CD4-positive, alpha-beta T cell treated with Interleukin-12 subunit alpha and Interleukin-12 subunit beta, for 1 hour (primary cell): ENCODE measurements around the gene CHST3.
"Not testable (repeated sequence)": the region's sequence is repeated elsewhere in the genome, so short reads cannot be mapped to it uniquely, and the experiment has no call there.

Experiments used
- DNase-seq: peaks from one replicate; pipeline ENCODE4 v3.0.0-alpha.2; 2020

CHST3 gene

DNA sequence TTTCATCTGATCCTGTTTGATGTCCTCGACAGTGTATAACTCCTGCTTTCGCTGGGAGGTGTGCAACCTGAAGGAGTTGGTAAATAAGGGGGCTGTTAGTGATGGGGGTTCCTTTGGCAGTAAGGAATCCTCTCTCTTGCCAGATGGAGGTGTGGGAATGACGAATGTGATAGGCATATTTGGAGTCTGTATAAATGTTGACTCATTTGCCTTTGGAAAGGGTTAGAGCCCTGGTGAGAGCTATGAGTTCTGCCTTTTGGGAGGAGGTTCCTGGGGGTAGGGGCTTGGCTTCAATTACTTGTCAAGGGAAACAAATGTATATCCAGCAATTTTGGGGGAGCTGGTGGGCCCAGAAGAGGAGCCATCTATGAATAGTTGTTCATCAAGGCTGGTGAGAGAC, 11.4 kb upstream of the CHST3 start:
- no peak for DNase-seq

DNA sequence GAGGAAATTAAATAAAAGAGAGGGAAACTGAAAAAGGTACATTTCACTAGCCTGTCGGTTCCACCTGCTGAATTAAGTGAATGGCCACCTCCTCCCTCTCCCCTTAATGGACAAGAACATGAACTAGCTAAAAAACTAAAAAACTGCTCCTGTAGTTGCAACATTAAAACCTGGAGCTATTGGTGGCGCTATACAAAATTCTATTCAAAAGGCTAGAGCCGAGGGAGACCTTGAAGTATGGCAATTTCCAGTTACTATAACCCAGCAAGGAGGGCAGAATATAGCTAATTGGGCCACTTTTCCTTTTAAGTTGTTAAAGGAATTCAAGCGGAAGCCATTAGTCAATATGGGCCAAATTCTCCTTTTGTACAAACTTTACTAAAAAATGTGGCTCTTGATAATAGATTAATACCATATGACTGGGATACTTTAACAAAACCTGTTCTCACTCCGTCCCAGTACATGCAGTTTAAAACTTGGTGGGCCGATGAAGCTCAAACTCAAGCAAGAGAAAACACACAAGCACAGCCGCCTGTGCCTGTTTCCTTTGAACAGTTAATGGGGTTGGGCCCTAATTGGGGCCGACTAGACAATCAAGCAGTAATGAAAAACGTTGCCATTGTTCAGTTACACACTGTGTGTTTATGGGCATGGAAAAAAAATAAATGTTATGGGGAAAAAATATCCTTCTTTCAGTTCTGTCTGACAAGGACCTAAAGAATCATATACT, 6.5 kb upstream of the CHST3 start:
- no peak for DNase-seq

DNA sequence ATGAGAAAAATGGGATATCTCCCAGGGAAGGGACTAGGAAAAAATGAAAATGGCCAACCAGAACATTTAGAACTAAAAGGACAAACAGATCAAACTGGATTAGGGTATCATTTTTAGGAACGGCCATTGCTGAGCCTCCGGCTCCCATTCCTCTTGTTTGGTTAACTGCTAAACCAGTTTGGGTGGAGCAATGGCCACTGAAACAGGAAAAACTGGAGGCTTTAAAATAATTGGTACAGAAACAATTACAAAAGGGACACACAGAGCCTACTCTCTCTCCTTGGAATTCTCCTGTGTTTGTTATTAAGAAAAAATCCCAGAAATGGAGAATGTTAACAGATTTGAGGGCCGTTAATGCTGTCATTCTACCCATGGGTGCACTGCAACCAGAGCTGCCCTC, 4.7 kb upstream of the CHST3 start:
- DNase-seq, result no peak

DNA sequence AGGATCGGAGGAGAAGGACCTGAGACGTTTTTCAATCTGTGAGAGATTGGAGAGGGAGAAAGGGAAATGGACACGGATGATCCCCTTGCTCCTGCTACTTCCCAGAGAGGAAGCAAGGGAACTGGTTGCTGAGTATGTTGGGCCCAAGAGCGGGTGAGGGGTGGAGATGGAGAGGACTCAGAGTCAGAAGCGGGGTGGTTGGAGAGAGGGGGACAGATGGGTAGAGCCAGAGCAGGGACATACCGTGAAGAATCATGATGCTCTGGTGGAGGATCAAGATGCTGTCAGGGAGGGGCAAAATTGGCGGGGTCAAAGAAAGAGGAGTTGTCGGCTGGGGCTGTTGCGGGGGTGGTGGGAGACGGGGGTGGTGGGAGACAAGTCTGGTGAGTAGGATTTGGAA, 2.4 kb upstream of the CHST3 start:
- no peak for DNase-seq

DNA sequence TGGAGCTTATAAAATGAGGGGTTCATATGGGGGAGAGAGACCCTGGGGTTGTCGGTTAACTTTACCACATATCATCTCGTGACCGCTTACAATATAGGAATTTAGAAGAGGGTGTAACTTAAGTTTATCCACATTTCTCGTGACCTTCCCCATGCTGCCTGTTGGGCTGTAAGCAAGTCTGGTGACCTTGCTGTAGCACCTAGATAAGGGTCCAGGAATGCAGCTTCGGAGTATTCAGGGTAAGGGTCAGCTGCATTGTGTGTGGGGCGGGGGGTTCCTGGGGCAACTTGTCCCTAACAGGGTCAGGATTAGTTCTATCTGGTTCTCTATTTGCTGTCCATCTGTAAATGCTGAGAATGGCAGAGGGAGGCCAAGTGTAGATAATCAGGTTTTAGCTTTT, 1.3 kb upstream of the CHST3 start:
- no peak for DNase-seq

DNA sequence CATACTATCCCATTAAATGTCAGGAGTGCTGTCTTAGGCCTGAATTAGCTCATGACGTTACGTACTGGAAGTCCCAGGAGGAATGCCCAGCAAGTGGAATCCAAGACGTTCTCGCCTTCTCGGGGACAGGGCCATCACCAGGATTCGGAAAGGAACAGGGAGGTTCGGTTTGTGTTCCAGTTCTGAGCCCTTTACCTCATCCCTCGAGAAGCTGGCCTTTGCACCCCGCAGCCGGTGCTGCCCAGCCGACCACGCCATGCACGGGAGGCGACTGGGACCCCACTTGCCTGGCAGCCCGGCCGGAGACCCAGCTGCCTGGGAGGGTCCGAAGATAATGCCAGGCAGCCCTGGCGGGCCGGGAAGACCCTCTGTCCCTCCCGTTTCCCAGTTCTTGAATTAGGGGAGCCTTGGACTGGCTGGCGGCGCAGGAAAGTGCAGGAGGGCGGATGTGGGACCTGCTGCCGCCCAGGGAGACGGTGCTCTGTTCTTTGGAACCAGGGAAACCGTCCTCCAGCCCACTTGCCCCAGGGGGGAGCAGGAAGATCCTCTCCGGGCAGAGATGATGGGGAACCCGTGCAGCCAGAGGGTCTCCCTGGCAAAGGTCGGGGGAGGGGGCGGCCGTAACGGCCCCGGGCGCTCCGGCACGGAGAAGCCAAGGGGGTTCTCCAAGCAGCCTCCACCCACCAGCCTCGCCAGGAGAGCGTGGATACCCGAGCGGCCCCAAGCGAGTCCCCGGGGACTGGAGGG, 671 bp upstream of the CHST3 start:
- no peak for DNase-seq

DNA sequence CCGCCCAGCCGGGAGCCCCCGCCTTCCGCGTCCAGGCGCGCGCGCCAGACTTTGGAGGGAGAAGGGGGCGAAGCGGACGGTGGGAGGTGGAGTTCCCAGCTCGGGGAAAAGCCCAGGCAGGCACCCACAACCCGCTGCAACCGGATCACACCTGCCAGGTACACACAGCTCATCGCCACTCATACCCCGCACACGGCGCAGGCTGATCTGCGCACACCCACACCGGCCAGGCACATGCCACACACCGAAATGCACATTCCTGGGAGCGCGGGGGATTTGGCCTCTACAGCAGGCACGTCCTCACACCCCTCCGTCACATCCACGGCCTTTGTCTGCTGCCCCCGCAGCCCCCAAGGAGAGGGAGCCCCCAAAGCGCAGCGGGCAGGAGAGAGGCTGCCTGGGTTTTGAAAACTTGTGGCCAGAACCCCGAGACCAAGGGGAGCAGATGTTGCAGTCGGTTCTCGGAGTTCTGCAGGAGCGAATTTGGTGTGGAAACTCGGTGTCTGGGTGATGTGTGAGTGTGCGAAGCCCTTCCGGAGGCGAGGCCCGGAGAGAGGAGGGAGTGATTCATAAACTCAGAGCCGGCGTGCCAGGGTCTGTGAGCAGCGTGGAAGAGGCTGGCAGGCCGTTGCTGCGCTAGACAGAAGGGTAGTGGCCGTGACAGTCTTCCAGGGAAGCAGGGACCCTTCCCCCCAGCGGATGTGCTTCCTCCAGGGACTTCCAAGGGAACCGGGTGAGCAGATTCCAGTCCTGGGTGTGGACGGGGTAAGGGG, 734 bp downstream of the CHST3 start:
- no peak for DNase-seq

DNA sequence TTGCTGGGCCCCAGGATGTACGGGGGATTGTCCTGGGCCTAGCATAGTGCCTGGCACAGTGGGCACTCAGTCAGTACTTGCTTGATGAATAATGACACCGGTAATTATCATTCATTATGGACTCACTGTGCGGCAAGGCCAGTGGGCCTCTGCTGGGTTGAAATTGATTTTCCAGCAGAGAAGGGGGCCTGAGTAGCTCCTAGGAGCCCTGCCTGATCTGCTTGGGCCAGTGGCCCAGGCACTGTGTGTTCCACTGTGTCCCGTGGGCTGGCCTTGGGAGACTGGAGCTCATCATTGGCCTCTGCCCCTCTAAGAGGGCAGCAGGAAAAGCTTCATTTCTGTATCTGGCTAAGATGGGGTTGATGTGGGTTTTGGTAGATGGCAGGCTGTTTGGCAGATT, 1.4 kb downstream of the CHST3 start:
- no peak for DNase-seq

DNA sequence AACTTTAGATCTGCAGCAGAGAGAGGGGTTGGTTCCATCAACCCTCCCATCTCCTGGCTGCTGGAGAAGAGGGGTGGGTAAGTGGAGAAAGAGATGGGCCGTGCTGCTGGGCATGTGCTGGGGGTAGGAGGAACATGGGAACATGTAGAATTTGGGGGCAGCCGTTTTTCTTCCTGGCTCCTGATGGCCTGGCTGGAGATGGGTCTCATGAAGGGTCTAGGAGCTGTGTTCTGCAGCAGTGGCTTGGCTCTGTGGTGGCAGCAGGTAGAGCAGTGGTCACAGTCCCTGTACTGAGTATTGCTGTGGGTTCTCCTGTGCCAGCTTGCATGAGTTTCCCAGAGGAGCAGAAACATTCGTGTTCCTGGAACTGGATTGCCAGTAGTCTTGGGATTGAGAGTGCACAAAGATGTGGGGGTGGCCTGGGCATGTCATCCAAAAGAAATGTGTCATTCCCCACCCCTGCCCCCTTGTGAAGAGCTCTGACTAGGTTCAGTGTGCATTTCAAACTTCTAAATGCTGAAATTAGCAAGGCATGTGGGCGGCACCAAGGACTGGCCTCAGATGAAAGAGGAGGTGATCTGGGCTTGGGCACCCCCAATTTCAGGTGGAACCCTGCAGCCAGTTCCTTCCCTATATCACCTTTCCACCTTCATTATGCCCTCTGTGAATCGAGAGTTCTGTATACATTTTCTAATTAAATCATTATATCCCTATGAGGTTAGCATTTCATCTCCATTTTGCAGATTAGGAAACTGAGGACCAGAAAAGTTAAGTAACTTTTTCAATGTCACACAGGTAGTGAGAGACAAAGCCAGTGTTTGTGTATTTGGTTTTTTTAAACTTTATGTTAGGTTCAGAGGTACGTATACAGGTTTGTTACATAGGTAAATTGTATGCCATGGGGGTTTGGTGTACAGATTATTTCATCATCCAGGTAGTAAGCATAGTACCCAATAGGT, 2.1 kb downstream of the CHST3 start:
- no peak for DNase-seq

DNA sequence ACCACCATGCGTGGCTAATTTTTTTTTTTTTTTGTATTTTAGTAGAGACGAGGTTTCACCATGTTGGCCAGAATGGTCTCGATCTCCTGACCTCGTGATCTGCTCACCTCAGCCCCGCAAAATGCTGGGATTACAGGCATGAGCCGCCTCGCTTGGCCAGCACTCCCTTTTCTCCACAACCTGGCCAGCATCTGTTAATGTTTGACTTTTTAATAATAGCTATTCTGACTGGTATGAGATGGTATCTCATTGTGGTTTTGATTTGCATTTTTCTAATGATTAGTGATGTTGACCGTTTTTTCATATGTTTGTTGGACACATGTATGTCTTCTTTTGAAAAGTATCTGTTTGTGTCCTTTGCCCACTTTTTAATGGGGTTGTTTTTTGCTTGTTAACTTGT, 3.8 kb downstream of the CHST3 start:
- not testable (repeated sequence) for DNase-seq

DNA sequence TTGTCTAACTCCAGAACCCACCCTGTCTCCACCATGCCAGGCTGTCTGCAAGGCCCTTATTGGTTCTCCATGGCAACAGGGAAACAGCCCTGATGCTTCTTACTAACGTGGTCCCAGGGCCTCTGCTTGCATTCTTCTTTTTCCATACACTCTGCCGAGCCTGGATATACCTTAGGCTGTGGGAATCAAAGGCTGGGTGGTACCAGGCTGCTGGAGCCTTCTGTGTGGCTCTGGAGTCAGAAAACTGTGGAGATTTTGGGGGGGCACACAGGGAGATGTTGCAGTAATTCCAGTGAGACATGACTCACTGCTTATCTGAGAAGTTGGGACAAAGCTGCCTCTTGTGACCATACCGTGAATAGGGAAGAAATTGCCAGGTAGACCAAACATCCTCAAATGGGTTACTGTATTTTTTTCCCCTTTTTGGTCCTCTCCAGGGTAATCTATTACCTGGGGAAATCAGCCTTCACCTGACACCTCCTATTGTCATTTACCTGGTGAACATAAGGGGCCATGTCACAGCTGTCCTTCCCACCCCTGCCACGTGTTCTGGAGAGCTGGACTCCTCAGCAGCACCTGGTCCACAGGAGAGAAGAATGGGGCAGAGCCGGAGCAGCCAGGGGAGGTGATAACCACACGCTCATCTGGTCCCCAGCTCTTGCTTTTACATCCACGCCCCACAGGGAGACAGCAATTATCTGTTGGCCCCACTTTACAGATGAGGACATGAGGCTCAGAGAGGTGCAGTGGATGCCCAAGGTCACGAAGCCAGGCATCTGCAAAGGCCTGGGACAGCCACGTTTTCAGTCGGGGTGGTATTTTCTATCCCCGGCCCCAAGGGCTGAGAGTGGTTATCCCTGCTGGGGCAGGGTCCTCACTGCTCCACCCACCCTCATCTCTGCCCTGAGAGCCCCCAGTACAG, 4.6 kb downstream of the CHST3 start:
- DNase-seq, result no peak

DNA sequence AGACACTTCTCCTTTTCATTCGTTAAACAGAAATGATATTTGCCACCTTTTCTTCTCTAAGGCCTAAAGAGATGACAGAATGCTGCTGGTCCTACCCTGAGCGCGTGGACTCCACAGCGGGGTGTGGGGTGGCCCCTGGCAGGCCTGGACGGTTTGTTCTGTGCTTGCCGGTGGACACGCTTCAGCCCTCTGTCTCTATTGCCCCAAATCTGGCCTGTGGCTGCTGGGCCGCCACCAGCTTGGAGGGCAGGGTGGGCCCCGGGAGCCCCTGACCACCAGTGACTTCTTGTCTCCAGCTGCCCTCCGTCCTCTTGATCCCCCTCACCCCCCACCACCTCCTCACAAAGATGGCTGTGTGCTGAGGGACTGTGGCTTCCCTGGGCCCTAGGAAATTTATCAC, 5.7 kb downstream of the CHST3 start:
- no peak for DNase-seq

DNA sequence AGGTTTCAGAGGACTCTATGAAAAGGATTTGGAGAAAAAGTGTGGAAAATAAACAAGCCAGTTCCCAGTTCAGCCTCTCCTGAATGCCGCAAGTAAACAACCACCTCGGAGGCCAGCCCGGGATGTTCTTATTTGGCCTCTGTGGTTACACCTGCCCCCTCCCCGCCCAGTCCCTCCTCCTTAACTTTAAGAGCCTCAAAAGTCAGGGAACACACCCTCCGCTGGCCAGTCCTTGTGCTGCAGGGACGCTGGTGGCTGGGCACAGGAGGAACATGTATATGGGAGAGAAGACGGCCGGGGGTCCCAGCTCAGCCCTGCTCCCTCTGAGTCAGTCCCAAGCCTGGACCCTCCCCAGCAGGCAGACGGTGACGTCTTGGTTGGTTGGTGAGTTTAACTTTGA, 6.1 kb downstream of the CHST3 start:
- no peak for DNase-seq

DNA sequence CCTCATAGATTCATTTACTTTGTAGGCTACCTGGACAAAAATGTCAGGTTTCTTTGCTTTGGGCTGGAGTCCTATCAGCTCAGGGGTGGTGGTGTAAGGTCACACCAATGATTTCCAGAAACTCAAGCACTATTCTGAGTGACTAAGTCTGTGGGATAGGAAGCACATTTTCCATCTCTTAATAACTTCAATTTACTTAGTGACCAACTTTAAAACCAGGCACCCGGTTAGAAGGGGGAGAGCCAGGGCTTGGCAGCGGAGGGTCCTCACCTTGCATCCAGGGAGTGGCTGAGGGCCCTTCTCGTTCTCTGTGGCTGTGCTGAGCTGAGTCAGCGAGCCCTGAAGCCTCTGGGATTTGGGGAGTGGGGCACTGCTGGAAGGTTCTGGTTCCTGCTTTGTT, 6.7 kb downstream of the CHST3 start:
- DNase-seq, result no peak

DNA sequence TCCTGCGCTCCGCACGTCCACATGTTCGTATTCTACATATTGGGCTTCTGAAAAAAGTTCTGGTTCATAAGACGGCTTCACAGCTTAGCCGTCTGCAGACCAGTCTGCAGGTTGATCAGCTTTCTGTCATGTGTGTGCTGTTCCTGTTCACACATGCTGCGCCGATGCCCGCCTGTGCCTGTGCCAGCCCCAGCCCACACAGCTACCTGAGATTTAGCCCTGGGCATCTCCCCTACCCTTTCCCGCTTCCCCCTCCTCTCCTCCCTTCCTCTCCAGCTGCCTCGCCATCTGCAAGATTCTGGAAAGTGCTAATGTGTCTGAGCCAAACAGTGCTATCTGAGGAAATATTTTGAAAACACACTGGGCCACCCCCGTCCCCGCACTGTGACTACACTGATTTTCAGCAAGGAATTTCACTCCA, 7.1 kb downstream of the CHST3 start:
- DNase-seq, result no peak

DNA sequence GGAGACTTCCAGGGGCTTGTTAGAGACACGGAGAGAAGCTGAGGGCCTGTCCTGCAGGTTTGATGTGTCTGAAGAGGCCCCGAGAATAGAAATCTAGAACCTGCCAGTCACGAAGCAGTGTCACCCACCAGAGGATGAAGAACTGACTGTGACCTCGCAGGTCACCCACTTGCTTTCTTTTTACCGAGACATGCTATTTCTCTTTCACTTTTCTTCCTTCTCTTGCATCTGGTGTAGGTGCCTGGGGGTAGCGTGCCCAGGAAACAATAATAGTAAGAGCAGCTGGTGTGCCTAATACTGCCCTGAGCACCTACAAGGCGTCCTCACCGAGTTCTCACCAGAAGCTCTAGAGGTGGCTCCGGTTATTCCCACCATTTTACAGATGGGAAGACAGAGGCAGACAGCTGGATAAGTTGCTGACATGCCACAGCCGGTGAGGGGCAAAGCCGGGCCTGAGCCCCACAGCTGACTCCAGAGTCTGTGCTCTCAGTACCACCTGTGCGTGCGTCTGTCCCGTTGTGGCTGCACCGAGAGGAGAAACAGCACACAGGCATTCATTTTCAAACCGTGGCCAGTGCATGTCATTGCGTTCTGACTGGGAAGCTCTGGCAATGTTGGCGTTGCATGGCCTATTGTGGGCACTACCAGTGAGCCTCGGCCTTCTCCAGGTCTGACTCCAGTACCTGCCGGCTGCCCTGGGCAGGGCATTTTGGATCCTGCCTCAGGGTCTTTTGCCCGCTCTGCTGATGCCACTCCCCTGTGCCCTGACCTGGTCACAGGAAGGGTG, 7.8 kb downstream of the CHST3 start:
- no peak for DNase-seq

DNA sequence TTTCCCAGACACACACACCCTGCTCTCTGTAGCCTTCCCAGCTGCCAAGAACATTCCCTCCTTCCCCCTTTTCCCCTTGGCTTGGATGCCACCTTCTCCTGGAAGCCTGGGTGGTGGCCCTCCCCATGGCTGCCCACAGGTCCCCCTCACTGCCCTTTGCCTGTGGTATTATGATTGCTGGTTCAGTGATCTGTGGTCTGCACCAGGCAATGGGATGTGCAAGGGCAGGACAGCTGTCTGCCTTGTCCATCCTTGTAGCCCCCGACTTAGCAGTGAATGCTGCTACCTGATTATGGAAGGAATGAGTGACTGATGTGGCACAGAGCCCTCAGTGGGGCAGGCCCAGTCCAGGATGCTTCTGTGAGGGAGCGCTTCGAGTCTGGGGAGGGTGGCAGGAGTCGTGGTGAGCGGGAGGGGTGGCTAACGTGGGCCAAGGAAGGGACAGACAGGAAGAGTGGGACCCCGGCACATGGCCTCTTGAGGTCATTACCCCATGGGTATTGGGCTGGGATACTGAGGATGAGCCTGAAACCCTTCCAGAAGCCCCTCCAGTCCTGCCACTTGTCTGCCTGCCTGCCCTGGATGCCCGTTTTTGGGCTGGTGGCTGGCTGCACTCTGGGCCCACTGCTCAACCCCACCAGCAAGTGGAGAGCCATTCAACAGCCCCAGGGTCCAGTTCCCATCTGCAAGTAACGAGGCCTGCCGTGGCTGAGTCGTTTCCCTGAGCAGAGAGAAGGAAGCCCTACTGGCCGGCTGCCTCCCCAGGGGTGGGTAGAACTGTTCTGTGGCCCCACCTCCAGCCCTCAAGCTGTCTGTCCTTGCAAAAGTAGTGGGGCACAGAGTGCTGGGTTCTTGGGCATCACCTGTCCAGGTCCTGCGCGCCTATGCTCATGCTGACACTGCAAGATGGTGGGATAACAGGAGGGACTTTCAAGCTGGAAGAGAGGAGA, 8.8 kb downstream of the CHST3 start:
- no peak for DNase-seq

DNA sequence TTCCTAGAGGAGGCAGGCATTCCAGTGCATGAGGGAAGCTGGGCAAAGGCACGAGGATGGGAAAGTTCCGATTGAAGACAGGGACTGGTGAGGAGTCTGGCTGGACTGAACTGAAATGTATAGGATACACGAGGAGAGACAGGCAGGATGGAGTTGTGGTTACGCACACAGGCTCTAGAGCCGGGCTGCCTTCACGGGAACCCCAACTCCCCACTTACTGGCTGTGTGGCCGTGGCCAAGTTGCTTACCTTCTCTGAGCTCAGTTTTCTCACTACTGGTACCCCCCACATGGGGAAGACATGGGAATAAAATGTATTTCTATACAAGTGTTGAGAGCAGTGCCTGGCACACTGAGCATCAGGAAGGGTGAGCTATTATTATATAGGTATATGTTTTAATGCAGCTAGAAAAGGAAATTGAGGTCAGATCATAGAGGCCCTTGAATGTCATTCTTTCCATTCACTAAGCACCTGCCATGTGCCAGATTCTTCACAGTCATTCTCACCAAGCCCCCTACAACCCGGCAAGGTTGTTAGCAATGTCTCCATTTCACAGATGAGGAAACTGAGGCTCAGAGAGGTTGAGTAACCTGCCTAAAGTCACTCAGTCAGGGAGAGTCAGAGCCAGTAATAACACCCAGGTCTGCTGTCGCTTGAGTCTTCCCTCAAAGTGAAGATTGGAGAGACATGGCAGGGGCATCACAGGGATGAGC, 9.7 kb downstream of the CHST3 start:
- no peak for DNase-seq

DNA sequence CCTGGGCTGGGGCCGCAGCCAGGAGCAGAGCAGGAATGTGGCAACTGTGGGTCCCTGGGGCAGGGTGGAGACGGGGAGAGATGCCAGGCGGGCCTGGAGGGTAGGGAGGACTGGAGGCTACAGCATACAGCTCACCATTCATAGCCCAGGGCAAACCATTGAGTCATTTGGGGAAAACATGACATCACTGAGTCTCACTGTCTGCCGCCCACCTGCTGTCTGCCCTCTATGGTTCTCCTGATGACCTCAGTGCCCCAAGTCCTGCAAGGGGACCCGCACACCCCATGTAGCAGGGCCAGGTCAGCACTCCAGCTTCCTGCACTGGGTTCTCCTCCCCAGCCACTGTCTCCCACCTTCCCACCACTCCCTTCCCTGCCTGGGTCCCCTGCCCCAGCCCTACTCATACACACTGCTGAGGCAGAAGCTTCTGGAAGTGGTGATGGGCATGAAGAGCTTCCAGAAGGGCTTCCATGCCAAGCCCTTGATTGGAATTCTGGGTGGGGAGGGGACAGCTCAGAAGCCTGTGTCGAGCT, 10.4 kb downstream of the CHST3 start:
- no peak for DNase-seq
